Inflammatory macrophage (primary cell): ENCODE results near the gene TAPBPL.

Experiments
- DNase-seq, 2 donors: peaks; one replicate each; pipeline ENCODE4 v3.0.0-alpha.2; 2020 to 2022

The TAPBPL gene

DNA sequence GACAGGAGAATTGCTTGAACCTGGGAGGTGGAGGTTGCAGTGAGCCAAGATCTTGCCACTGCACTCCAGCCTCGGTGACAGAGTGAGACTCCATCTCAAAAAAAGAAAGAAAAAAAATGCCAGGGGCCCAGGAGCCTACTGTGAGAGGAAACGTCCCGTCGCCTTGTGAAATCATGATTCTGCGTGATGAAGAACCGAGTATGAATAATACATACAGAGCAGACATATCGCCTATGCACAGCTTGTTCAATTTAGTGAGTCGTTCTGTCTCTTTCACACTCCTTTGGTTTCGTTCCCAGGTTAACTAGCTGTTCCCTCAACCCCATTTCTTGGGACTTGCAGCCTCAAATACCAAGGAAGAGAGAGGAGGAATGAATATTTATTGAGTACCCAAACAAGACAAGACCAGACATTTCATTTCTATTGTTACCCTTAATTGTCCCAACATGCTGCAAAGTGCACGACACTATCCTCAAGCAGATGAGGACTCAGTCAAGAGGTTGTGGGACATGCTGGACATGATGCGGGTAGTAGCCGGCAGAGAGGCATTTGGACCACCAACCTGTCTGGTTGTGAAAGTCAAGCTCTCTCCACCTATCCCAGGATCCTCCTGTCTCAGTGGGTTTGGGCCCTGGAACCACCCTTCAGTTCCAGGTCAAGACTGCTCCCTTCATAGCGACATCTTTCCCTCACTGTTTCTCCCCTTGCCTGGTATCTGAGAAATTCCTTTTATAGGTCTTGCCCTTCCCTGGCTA, 15.7 kb upstream of the TAPBPL start:
- no peak for DNase-seq

GRCh38 chr12:6437586-6437985, 14.3 kb upstream of the TAPBPL start:
- no peak for DNase-seq

- no peak for DNase-seq
Observed at GRCh38 chr12:6438345-6438744, 13.5 kb upstream of the TAPBPL start.

GRCh38 chr12:6440391-6440790, 11.5 kb upstream of the TAPBPL start:
- no peak for DNase-seq

DNA sequence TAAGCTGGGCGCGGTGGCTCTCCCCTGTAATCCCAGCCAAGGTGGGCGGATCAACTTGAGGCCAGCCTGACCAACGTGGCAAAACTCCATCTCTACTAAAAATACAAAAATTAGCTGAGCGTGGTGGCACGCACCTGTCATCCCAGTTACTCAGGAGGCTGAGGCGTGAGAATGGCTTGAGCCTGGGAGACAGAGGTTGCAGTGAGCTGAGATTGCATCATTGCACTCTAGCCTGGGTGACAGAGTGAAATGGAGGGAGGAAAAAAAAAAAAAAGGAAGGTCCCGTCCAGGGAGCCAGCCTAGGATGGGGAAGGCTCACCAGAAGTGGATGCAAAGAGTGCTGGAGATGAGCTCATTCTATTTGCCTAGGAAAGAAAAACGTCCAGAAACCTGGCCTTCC, 9.0 kb upstream of the TAPBPL start:
- peak in 1 of 2 donors; percentile 19 for DNase-seq

DNA sequence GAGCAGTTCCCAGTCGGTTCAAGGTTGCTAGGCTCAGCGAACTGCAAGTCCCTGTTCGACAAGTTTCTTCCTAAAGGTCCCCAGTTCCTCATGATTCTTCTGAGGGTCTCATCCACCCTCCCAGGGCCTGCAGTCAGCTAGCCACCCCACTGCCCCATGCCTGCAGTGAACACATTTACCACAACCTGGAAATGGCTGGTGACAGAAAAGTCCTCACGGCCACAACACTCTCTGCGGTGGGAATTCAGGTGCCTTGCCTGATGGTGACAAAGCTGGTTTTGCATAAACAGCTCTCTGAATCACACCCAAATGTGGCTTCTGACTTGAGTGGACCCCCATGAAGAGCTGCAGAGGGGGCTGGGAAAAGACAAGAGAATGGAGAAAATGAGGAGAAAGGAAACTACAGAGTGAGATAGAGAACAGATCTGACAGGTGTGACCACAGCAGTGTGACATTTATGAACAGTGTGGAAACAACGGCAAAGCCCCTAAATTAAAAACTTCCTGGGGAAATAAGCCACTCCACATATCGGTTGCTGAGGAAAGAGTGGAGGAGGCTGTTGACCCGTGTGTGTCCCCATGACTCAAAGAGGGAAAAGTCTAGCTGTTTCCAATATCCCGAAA, 8.4 kb upstream of the TAPBPL start:
- DNase-seq: no peak

GRCh38 chr12:6444031-6444430, 7.8 kb upstream of the TAPBPL start:
- DNase-seq: no peak

- no peak for DNase-seq
Observed at GRCh38 chr12:6444704-6445688, 6.8 kb upstream of the TAPBPL start, which contains the start of gene CD27. Gene CD27 (plus strand): TSS chr12:6444955. CDS start chr12:6445096, 141 bp downstream.

- DNase-seq: no peak
Observed at GRCh38 chr12:6450091-6450868, 1.6 kb upstream of the TAPBPL start.

DNA sequence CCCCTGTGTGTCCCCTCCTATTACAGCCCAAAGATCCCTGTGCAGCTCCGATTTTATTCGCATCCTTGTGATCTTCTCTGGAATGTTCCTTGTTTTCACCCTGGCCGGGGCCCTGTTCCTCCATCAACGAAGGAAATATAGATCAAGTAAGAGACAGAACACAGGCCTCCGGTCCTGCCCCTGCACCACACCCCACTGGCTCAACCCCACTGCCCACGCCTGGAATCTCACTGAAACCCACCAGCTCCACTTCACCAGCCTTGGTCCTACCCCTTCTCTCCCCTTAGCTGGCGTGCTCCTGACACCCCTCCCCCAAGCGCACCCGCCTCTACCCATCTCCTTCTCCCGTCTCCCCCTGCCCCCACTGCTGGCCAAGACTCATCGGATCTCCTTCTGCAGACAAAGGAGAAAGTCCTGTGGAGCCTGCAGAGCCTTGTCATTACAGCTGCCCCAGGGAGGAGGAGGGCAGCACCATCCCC, 934 bp upstream of the TAPBPL start:
- no peak for DNase-seq

DNA sequence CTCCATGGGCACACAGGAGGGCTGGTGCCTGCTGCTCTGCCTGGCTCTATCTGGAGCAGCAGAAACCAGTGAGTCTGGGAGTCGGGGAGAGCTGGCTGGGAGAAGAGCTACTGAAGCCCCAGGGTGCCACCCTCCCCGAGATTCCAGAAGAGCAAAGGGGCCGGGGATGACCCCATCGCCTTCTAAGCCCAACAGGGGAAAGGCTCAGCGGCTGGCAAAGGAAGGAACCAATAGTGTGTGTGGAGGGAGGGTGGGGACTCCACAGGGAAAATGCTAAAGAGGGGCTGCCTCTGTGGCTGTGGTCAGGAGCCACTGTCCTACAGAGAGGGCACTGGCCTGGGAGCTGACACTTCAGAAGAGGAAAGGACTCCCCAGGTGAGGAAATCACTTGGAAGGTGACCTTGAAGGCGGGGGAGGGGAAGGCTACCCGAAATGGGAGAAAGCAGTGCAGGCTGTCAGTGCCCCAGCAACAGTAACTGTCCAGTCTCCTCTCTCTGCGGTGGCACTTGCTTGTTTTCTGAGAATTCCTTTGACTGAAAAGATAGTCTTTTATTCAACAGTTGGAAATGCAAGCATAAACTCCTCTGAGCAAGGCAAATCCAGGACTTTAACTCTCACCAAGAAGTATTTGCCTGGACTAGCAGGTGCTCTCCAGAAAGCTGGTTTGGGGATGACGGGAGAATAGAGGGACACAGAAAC, 552 bp downstream of the TAPBPL start:
- DNase-seq: peak; percentile 31 to 39

GRCh38 chr12:6452944-6453630, 1.2 kb downstream of the TAPBPL start:
- peak; percentile 34 to 57 for DNase-seq

- no peak for DNase-seq
Observed at GRCh38 chr12:6457220-6457945, 5.5 kb downstream of the TAPBPL start.

- no peak for DNase-seq
Observed at GRCh38 chr12:6458281-6459003, 6.6 kb downstream of the TAPBPL start.

DNA sequence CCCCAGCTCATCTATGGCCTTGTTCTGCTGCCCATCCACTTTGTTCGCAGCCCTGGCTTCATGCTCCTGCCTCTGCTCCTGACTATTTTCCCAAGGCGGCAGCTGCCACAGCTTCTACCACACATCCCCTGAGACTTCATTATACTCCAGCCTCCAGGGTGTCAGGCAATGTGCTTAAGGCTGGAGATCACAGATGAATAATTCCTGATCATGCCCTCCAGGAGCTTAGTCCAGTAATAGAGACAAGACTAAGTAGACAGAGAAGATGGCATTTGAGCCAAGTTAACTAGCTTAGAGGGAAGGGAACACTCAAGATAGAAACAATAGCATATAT, 7.1 kb downstream of the TAPBPL start:
- no peak for DNase-seq

DNA sequence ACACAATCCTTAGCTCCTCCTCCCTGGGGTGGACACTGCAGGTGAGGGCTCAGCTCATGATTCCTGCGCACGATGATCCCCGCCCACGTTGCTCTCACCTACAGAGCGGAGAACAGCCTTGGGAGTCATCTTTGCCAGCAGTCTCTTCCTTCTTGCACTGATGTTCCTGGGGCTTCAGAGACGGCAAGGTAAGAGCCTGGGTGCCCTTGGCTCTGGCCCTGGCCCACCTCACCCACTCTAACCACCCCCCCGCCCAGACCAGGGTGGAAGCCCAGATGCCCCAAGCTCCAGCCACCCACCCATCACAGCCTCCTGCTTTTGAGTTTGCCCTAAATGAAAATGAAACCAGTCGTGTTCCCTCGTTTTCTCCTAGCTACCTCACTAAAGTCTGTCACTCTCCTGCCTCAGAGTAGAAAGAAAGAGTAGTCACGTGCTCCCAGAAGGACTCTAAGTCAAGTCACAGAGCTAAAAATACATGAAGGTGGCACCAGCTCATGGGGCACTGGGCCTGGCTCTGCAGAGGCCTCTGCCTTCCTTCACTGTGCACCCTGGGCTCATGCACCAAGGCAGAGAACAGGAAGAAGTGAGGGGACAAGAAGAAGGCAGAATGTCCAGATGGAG, 9.0 kb downstream of the TAPBPL start:
- DNase-seq: no peak

- peak; percentile 88 to 97 for DNase-seq
Observed at GRCh38 chr12:6461401-6462233, 9.8 kb downstream of the TAPBPL start.
